Amniotic epithelial cell (primary cell): ENCODE measurements around the gene RSPH3.
"Not testable (repeated sequence)": the region's sequence is repeated elsewhere in the genome, so short reads cannot be mapped to it uniquely, and the experiment has no call there.

ENCODE experiments used
- DNase-seq: peaks from one replicate; pipeline ENCODE4 v3.0.0-alpha.2; 2010; ENCODE audit warnings: low read depth

The RSPH3 gene, protein sequence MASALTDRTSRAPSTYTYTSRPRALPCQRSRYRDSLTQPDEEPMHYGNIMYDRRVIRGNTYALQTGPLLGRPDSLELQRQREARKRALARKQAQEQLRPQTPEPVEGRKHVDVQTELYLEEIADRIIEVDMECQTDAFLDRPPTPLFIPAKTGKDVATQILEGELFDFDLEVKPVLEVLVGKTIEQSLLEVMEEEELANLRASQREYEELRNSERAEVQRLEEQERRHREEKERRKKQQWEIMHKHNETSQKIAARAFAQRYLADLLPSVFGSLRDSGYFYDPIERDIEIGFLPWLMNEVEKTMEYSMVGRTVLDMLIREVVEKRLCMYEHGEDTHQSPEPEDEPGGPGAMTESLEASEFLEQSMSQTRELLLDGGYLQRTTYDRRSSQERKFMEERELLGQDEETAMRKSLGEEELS

GRCh38 chr6:158999666-159000403 is at the start of gene RSPH3:
Gene RSPH3, minus strand, starts transcription at chr6:159000202. Its CDS starts 652 bp downstream, at chr6:158999550.
- peak; percentile 89 for DNase-seq

DNA sequence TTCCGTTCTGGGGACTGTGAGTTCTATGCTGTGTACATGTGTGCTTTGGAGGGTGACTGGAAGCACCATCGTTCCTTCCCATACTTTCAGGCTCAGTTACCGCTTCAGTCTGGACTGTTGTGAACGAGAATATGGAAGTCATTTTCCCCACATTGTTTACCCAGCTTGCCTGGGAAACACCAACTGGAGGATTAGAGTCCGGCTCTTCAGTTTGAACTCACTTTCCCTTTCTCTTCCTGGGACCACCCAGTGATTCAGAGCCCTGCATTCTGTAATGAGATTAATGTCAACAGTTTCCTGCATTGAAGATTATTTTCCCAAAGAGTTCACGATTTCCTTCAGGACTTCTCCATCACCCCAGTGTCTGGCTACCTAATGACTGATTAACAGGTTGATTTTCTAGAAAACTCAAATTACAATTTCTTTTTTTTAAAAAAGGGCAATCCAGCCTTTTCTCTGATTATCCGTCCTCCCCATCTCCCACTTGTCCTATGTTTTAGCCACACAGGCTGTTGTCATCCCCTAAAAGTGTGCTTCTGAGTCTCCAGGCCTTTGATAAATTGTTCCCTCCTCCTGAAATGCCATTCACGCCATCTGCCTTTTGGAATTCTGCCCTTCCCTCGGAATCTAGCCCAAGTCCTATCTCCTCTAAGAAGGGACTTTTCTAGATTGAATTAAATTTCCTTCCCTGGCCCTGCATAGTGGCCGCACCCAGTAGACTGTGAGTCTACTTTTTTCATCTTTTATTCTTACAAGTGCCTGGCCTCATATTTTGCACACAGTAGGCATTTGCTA is 48.1 kb upstream of the RSPH3 start:
- no peak for DNase-seq

DNA sequence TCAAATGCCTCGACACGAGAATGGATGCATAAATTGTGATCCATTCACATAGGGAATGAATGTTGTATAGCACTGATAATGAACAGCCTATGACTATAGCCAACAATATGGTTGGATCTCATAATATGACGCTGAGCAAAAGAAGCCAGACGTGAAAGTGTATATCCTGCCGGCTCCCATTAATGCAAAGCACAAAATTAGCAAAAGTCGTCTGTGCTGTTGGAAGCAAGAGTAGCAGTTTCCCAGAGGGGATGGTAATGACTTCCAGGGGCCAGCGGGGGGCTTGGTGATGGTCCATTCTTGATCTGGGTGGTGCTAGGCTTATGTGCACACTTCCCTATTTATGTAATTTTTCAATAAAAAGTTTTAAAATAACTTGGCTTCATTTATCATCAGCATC is 45.8 kb upstream of the RSPH3 start:
- no peak for DNase-seq

GRCh38 chr6:159044899-159045727 is 45.1 kb upstream of the RSPH3 start, which contains the start of gene TAGAP:
Gene TAGAP, minus strand, starts transcription at chr6:159044991. Its CDS starts 845 bp downstream, at chr6:159044146.
- peak; percentile 12 for DNase-seq

DNA sequence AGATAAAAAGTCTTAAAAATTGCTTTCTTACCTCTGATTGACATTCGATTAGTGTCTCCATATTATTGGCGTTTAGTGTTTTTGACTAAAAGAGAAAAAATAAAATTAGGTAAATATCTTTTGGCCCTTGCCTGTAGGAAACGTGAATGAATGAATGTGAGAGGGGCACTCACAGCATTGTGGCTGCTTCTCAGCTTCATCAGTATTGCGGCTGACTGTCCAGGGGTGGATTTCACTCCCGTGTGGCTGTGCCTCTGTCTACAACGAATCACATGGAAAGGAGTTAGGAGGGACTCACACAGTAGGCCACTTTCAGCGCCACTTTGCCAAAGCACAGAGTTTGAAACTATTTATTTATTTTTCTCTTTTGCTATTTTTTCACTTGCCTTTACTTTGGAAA is 43.9 kb upstream of the RSPH3 start:
- no peak for DNase-seq

- peak; percentile 23 for DNase-seq
Measured at GRCh38 chr6:159043251-159043650, 43.2 kb upstream of the RSPH3 start.

DNA sequence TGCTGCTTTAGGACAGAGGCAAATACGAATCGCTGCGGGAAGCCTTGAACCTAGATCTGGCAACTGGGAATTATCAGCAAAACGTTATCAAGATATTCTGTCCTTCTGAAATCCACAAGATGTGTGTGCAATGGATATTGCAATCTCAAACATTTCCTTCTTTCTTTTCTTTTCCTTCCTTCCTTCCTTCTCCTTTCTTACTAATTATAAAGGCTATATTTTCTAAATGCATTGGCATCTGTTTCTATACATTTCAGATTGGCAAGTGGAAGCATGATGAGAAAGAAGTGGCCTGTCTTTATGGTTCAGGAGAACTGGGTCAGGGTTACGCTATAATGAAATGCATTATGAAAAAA is 42.8 kb upstream of the RSPH3 start:
- no peak for DNase-seq

DNA sequence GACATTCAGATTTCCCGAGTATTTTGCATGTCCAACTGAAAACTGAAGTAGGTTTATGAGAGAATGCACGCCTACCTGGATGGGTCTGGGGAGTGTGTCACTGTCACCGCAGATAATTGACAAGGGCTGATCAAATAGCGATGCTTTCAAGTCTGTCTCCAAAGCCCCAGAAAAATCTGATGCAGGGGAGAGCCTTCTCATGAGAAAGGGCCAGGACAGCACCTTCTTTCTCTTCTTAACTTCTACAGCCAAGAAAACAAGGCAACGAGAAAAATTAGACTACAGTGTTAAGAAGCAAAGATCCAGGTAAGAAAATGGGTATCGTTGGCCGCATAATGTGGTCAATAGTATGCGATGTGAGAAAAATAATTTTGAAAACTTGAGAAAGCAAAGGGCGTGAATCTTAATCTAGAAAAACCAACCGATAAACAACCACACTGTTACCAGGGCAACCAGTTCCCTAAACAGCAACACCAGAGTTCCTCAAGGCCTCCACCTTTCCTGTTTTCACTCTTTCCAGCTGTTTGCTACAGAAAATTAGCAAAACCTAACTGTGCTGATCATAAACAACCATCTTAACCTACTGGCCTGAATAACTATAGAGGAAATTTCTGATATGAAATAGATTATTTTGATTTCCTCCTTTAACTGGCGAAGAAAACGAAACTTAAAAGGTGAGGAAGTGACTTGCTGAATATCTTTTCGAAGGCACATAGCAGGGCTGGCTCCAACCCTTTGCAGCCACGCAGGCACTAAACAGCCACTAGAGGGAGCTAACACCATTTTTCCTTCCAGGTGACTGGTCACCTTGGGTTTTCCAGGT is 42.2 kb upstream of the RSPH3 start:
- DNase-seq: peak; percentile 48

DNA sequence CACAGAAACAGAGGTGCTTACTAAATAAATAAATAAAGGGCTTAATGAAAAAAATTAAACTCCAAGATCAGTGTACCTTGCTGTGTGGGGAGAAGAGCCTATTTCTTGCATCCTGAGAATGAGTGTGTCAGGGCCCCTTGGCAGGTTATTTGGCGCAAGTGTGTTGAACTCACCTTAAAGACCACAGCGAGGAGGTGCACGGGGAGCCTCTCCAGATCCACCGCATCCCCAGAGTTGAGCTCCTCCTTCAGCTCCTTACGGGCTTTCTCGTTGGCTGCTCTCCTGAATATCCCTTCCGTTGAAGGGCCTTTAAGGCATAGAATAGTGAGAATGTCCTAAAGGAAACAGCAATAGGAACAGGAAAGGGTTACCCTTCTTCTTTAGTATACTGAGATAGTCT is 41.2 kb upstream of the RSPH3 start:
- no peak for DNase-seq

GRCh38 chr6:159039885-159040258 is 39.9 kb upstream of the RSPH3 start:
- no peak for DNase-seq

DNA sequence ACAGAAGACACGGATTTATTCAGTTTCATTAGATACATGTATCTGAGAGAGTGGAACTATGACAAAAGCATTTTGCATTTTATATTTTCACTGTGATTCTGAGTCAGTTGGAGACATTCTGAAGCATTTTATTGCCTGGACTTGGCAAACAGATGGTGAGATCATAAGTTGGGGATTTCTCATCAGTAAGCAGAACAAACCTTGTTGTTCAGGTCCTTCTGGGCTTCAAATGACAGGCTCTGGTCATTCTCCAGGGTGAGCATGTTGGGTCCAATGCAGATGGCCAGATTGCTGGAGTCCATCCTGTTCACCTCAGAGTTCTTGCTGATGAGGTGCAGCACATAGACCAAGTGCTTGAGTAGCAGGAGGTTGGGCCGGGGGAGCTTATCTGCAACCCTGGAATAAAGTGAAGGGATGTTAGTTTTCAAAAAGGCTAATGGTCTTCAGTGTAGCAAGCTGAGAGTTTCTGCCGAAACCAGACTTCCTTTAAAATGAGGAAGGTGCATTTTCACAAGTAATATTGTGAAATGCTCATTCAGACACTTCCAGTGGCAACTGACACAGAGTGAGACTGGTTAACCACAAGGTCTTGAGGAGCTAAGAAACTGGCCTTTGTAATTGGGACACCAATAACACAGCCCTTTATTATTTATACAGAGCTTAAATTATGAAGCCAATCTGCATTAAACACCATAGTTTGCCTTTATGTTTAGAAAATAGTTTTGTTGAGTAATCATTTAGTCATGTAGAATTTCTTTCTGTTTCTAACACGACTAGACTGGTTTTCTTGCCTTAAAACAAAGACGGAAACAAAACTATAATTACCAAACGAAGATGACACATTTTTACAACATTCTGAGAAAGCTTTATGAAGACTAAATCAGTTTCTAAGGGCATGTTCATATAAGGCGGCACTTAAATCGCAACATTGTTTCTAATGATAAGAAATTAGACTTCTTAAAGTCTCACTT is 39.2 kb upstream of the RSPH3 start:
- DNase-seq: peak; percentile 52

DNA sequence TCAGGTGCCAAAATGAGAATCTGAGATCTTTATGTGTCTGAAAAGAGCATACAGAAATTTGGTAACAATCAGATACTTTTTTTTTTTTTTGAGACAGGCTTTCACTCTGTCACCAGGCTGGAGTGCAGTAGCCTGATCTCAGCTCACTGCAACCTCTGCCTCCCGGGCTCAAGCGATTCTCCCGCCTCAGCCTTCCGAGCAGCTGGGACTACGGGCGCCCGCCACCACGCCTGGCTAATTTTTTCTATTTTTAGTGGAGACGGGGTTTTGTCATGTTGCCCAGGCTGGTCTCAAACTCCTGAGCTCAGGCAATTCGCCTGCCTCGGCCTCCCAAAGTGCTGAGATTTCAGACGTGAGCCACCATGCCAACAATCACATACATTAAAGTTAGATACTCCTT is 38.3 kb upstream of the RSPH3 start:
- not testable (repeated sequence) for DNase-seq

DNA sequence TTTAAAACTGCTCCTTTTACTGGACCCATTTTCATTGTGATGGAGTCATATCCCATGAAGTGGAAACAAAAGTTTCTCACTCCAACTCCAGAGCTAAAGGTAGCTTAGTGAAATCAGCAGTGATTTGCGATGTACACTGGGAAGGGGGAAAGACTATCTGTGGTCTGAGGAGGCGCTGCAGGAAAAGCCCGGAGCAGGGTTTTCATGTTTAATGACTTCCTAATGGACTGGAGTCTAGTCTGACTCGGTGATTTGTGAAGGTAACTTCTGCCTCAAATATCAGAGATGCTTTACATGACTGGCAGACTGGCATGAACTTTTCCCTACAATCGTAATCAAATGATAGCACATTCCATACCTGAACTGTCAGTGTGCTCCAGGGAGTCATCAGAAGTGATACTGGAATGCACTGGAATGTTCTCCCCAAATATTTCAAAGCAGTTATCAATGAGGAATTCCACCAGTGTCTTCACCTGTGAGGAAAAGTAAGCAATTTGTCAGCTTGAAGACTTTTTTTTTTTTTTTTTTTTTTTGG is 37.8 kb upstream of the RSPH3 start:
- DNase-seq: peak; percentile 13

DNA sequence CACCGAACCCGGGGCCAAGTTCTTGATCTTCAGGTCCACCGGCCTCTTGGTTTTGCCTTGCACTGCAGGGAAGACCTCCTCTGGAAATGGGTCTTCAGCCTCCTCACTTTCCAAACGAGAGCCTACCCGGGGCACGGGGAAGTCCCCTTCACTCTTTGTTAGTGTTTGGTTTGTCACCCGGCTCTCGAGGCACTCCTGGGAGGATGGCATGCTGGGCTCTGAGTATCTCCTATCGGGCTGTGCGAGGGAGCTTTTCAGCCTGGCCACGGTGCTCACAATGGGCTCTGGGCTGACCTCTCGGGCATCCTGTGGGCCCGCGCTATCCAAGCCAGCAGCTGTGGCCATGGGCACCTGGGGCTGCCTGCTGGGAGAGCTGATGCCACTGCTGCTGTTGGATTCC is 36.7 kb upstream of the RSPH3 start:
- no peak for DNase-seq

GRCh38 chr6:159035891-159036290 is 35.9 kb upstream of the RSPH3 start:
- no peak for DNase-seq

DNA sequence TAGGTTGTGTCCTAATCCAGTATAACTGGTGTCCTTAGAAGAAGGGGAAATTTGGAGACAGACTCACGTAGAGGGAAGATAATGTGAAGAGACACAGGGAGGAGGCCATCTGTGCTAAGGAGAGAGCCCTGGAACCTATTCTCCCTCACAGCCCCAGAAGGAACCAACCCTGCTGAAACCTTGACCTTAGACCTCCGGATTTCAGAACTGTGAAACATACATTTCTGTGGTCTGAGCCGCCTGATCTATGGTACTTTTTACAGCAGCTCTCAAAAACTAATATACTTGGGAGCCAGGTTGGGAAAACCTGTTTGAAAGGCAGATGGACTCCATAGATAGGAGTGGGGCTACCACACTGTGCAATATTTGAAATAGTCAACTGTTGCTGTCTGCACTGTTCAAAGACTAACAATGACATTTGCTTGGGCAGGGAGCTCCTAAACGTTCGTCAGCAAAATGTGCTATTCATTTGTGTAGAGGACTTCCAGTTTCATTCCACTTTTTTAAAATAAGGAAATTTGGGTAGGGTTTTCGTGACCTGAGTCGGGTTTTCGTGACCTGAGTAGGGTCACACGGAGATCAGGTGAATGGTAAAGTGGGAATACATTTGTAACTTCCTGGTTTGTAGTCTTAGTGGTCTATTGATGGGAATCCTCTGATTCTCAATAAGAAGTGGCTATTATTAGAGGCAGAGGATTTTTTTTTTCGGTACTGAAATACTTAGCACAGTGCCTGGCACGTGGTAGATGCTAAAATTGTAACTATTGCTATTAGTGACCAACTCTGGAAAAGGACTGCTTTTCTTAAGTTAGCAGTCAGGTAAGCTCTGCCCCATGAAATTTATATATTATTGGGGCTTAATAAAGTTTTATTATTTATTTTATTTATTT is 33.4 kb upstream of the RSPH3 start:
- DNase-seq: no peak

GRCh38 chr6:159031846-159032245 is 31.8 kb upstream of the RSPH3 start:
- DNase-seq: no peak

- no peak for DNase-seq
Measured at GRCh38 chr6:159030168-159030567, 30.2 kb upstream of the RSPH3 start.
